ENCODE data around the gene GCC2. TPM values are rescaled to one million over a fixed set of nuclear protein-coding genes. Genes with fewer than 3 reads are reported as not detected.

GCC2 gene
- total and polyA plus RNA-seq, 2 of the 13 experiments (the other 11 are each of a cell fraction or from before 2014, with no cell fraction given) = 17.6 to 22.5 TPM

DNA sequence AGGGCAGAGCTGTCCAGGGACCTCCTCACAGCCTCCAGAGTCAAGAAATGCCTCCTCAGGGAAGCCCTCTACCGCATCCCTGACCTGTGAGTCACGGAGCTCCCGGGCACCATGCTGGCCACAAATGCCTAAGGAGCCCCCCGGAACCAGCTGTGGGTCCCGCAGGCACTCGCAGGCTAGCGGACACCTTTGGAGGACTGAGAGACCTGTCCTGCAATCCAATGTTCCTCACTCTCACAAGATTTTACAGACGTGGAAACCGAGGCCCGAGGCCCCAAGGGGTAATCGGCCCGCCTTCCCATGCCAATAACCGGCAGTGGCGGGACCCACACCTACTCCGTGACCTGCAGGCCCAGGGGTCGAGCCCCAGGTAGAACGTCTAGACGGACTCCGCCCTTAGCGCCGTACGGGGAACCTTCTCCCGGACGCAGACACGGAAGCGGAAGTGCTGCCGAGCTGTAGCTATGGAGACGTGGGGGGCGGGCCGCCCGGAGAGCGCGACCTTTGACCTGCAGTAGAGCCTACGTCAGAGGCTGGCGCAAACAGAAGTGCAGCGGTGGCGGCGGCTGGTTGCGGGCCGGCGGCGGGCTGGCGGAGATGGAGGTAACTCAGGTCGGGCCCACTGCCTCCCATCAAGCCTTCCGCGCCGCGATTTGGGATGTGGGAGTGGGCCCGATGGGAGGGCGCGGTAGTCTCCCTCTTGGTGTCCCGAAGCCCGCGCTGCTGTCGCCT lies at the start of gene GCC2 (continued):
- peak; percentile 97 for TF ChIP-seq RXRA (CRISPR knock-in tag; IDR thresholded peaks at IDR 0.05)
- peak; percentile 99 for TF ChIP-seq ELF3 (CRISPR knock-in tag; IDR thresholded peaks at IDR 0.05)
- peak; percentile 99 for TF ChIP-seq SAP130 (CRISPR knock-in tag; IDR thresholded peaks at IDR 0.05; ENCODE audit: low read depth)
- TF ChIP-seq, protein P1, sequence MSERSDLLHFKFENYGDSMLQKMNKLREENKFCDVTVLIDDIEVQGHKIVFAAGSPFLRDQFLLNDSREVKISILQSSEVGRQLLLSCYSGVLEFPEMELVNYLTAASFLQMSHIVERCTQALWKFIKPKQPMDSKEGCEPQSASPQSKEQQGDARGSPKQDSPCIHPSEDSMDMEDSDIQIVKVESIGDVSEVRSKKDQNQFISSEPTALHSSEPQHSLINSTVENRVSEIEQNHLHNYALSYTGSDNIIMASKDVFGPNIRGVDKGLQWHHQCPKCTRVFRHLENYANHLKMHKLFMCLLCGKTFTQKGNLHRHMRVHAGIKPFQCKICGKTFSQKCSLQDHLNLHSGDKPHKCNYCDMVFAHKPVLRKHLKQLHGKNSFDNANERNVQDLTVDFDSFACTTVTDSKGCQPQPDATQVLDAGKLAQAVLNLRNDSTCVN (CRISPR knock-in tag; IDR thresholded peaks at IDR 0.05; ENCODE audit: borderline replicate concordance) = peak; percentile 63; the same call in 1 of the 2 replicates
- TF ChIP-seq NR3C1 (CRISPR knock-in tag; IDR thresholded peaks at IDR 0.05) = no peak
- peak; percentile 89 for TF ChIP-seq ZNF329 (CRISPR knock-in tag; IDR thresholded peaks at IDR 0.05; ENCODE audit: low read depth)
- TF ChIP-seq KAT8 (CRISPR knock-in tag; IDR thresholded peaks at IDR 0.05) = peak; percentile 98
- TF ChIP-seq ZFP82 (CRISPR knock-in tag; IDR thresholded peaks at IDR 0.05; ENCODE audit: borderline replicate concordance) = peak; percentile 77
- peak; percentile 72 for TF ChIP-seq BCL6 (CRISPR knock-in tag; IDR thresholded peaks at IDR 0.05)
- TF ChIP-seq NR2F6 (IDR thresholded peaks at IDR 0.05) = peak; percentile 97
- TF ChIP-seq NR2F6 (CRISPR knock-in tag; IDR thresholded peaks at IDR 0.05) = peak; percentile 99
- TF ChIP-seq FOXK2 (IDR thresholded peaks at IDR 0.05) = no peak
- TF ChIP-seq ZNF234 (CRISPR knock-in tag; conservative IDR thresholded peaks at IDR 0.05) = peak; percentile 67; the same call in 1 of the 2 replicates
- TF ChIP-seq MTA3 (CRISPR knock-in tag; IDR thresholded peaks at IDR 0.05) = no peak
- no peak for TF ChIP-seq ZNF543 (CRISPR knock-in tag; IDR thresholded peaks at IDR 0.05)
- no peak for TF ChIP-seq PAF1 (CRISPR knock-in tag; IDR thresholded peaks at IDR 0.05)
- TF ChIP-seq ZSCAN12 (CRISPR knock-in tag; IDR thresholded peaks at IDR 0.05) = no peak
- TF ChIP-seq ZBTB1 (CRISPR knock-in tag; IDR thresholded peaks at IDR 0.05; ENCODE audit: borderline replicate concordance) = no peak
- no peak for TF ChIP-seq IKZF1 (IDR thresholded peaks at IDR 0.05)
- TF ChIP-seq NBN (conservative IDR thresholded peaks at IDR 0.05) = no peak
- no peak for TF ChIP-seq SMARCE1 (IDR thresholded peaks at IDR 0.05; ENCODE audit: borderline replicate concordance)
- peak; percentile 45; the same call in 1 of the 2 replicates for TF ChIP-seq ZNF703 (CRISPR knock-in tag; IDR thresholded peaks at IDR 0.05; ENCODE audit: borderline replicate concordance)
- peak; percentile 77; the same call in 1 of the 2 replicates for TF ChIP-seq ZNF607 (CRISPR knock-in tag; IDR thresholded peaks at IDR 0.05; ENCODE audit: borderline replicate concordance)
- TF ChIP-seq ZC3H4 (CRISPR knock-in tag; IDR thresholded peaks at IDR 0.05; ENCODE audit: borderline replicate concordance) = no peak
- TF ChIP-seq ZNF143 (CRISPR knock-in tag; IDR thresholded peaks at IDR 0.05) = no peak
- TF ChIP-seq ZBTB7B (CRISPR knock-in tag; IDR thresholded peaks at IDR 0.05) = peak; percentile 54; the same call in 1 of the 2 replicates
- TF ChIP-seq ZNF569 (CRISPR knock-in tag; IDR thresholded peaks at IDR 0.05; ENCODE audit: borderline replicate concordance) = no peak
- 0 out of 2 replicates have a peak, but pooled peaks have one; percentile 21 for TF ChIP-seq ZBTB3 (CRISPR knock-in tag; IDR thresholded peaks at IDR 0.05; ENCODE audit: borderline replicate concordance, low read depth)
- peak; percentile 52; the same call in 1 of the 2 replicates for TF ChIP-seq ZKSCAN8 (CRISPR knock-in tag; IDR thresholded peaks at IDR 0.05; ENCODE audit: borderline replicate concordance)
- peak; percentile 98 for TF ChIP-seq PHF20 (CRISPR knock-in tag; IDR thresholded peaks at IDR 0.05)
- TF ChIP-seq ZNF567 (CRISPR knock-in tag; IDR thresholded peaks at IDR 0.05; ENCODE audit: borderline replicate concordance) = peak; percentile 94
- TF ChIP-seq TBP (CRISPR knock-in tag; IDR thresholded peaks at IDR 0.05) = 0 out of 2 replicates have a peak, but pooled peaks have one; percentile 71
- TF ChIP-seq, protein P2, sequence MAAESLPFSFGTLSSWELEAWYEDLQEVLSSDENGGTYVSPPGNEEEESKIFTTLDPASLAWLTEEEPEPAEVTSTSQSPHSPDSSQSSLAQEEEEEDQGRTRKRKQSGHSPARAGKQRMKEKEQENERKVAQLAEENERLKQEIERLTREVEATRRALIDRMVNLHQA (CRISPR knock-in tag; IDR thresholded peaks at IDR 0.05) = no peak
- peak; percentile 88; the same call in 1 of the 2 replicates for TF ChIP-seq ZNF274 (CRISPR knock-in tag; IDR thresholded peaks at IDR 0.05)
- no peak for TF ChIP-seq STAT5B (CRISPR knock-in tag; IDR thresholded peaks at IDR 0.05)
- TF ChIP-seq NFE2L2 (IDR thresholded peaks at IDR 0.05; ENCODE audit: low read length) = no peak
